ENCODE data around the gene SEPTIN5. TPM values are rescaled to one million over a fixed set of nuclear protein-coding genes. Genes with fewer than 3 reads are reported as not detected.
"Not testable (repeated sequence)": the region's sequence is repeated elsewhere in the genome, so short reads cannot be mapped to it uniquely, and the experiment has no call there.

The SEPTIN5 gene
- total RNA-seq, 2 experiments from 2014 or later = 0.30 TPM; not detected in 1

- Mint-ChIP-seq H3K4me3 (no peak overlapping the region), H3K27me3 (peaks cover 18% of the 10 kb centered on the region), H3K36me3 (no peaks in the 10 kb centered on the region), H3K27ac (no peak overlapping the region), H3K4me1 (no peaks in the 10 kb centered on the region), H3K9me3 (ENCODE audit: low read depth) (no peaks in the 10 kb centered on the region)
- CTCF ChIA-PET = interaction anchor here (0.7 kb wide), 1 partner anchor 12 kb away, joined by 3 read pairs; no protein-coding TSS in a partner anchor
- DNase-seq (peak; percentile 27), ATAC-seq (no peak)
These were observed 40.0 kb upstream of the SEPTIN5 start for GRCh38 chr22:19674129-19674928.

- ATAC-seq (no peak), DNase-seq (no peak)
- H3K9me3 Mint-ChIP-seq (ENCODE audit: low read depth) = no peaks in the 10 kb centered on the region
- no peak overlapping the region for H3K27ac Mint-ChIP-seq
- no peaks in the 10 kb centered on the region for H3K36me3 Mint-ChIP-seq
- H3K27me3 Mint-ChIP-seq = peaks cover 18% of the 10 kb centered on the region
- H3K4me3 Mint-ChIP-seq = no peak overlapping the region
- CTCF ChIA-PET = interaction anchor here (0.7 kb wide), 1 partner anchor 11 kb away, joined by 3 read pairs; no protein-coding TSS in a partner anchor
- no peaks in the 10 kb centered on the region for H3K4me1 Mint-ChIP-seq
These were observed 39.4 kb upstream of the SEPTIN5 start for GRCh38 chr22:19674929-19675253.

GRCh38 chr22:19675428-19675827, 38.9 kb upstream of the SEPTIN5 start:
- DNase-seq (no peak), ATAC-seq (no peak)
- Mint-ChIP-seq H3K27ac (no peak overlapping the region), H3K4me1 (no peaks in the 10 kb centered on the region), H3K4me3 (no peak overlapping the region), H3K36me3 (no peaks in the 10 kb centered on the region), H3K9me3 (ENCODE audit: low read depth) (no peaks in the 10 kb centered on the region), H3K27me3 (peaks cover 18% of the 10 kb centered on the region)
- CTCF ChIA-PET = no interaction called here

GRCh38 chr22:19676437-19676836, 37.9 kb upstream of the SEPTIN5 start:
- ATAC-seq; CTCF ChIA-PET; DNase-seq; H3K4me3 Mint-ChIP-seq; H3K4me1 Mint-ChIP-seq; H3K9me3 Mint-ChIP-seq (ENCODE audit: low read depth); H3K36me3 Mint-ChIP-seq; H3K27ac Mint-ChIP-seq: not testable (repeated sequence)
- peaks cover 21% of the 10 kb centered on the region for H3K27me3 Mint-ChIP-seq

- CTCF ChIA-PET = interaction anchor here (0.9 to 1.6 kb wide), 6 partner anchors 10 to 396 kb away, joined by 3 to 6 read pairs (median 4); no protein-coding TSS in a partner anchor
- Mint-ChIP-seq H3K27ac (no peak overlapping the region), H3K9me3 (ENCODE audit: low read depth) (no peaks in the 10 kb centered on the region), H3K36me3 (no peaks in the 10 kb centered on the region), H3K4me1 (no peaks in the 10 kb centered on the region), H3K4me3 (no peak overlapping the region), H3K27me3 (peaks cover 38% of the 10 kb centered on the region)
- DNase-seq (no peak), ATAC-seq (no peak)
These were observed 35.3 kb upstream of the SEPTIN5 start for GRCh38 chr22:19678949-19679521.

- H3K27me3 Mint-ChIP-seq = peaks cover 36% of the 10 kb centered on the region
- H3K4me1 Mint-ChIP-seq = no peaks in the 10 kb centered on the region
- no peak overlapping the region for H3K4me3 Mint-ChIP-seq
- DNase-seq = no peak
- CTCF ChIA-PET = interaction anchor here (0.9 to 1.6 kb wide), 7 partner anchors 10 to 396 kb away, joined by 3 to 6 read pairs (median 4); no protein-coding TSS in a partner anchor
- no peaks in the 10 kb centered on the region for H3K9me3 Mint-ChIP-seq (ENCODE audit: low read depth)
- peak; percentile 45 for ATAC-seq
- H3K27ac Mint-ChIP-seq = no peak overlapping the region
- H3K36me3 Mint-ChIP-seq = no peaks in the 10 kb centered on the region
These were observed 34.7 kb upstream of the SEPTIN5 start for GRCh38 chr22:19679522-19680101.

- ATAC-seq = no peak
- CTCF ChIA-PET = interaction anchor here (0.9 to 1.6 kb wide), 4 partner anchors 9 to 38 kb away, joined by 3 to 6 read pairs (median 4); no protein-coding TSS in a partner anchor
- H3K4me1 Mint-ChIP-seq = no peaks in the 10 kb centered on the region
- no peaks in the 10 kb centered on the region for H3K36me3 Mint-ChIP-seq
- H3K27me3 Mint-ChIP-seq = peaks cover 33% of the 10 kb centered on the region
- no peak overlapping the region for H3K27ac Mint-ChIP-seq
- H3K9me3 Mint-ChIP-seq (ENCODE audit: low read depth) = no peaks in the 10 kb centered on the region
- no peak overlapping the region for H3K4me3 Mint-ChIP-seq
- DNase-seq = no peak
These were observed 33.9 kb upstream of the SEPTIN5 start for GRCh38 chr22:19680287-19680881.

- Mint-ChIP-seq H3K27me3 (peaks cover 32% of the 10 kb centered on the region), H3K27ac (no peak overlapping the region), H3K4me3 (no peak overlapping the region), H3K9me3 (ENCODE audit: low read depth) (no peaks in the 10 kb centered on the region), H3K36me3 (no peaks in the 10 kb centered on the region), H3K4me1 (no peaks in the 10 kb centered on the region)
- ATAC-seq = no peak
- CTCF ChIA-PET = no interaction called here
- DNase-seq = no peak
These were observed 33.1 kb upstream of the SEPTIN5 start for GRCh38 chr22:19680911-19681862.

GRCh38 chr22:19681863-19682245, 32.4 kb upstream of the SEPTIN5 start:
- no peak for ATAC-seq

GRCh38 chr22:19686946-19687345, 27.4 kb upstream of the SEPTIN5 start:
- ATAC-seq = no peak
- no peaks in the 10 kb centered on the region for H3K4me1 Mint-ChIP-seq
- H3K27ac Mint-ChIP-seq = no peak overlapping the region
- peaks cover 30% of the 10 kb centered on the region for H3K27me3 Mint-ChIP-seq
- no peak overlapping the region for H3K4me3 Mint-ChIP-seq
- H3K9me3 Mint-ChIP-seq (ENCODE audit: low read depth) = no peaks in the 10 kb centered on the region
- no peaks in the 10 kb centered on the region for H3K36me3 Mint-ChIP-seq
- CTCF ChIA-PET = no interaction called here
- no peak for DNase-seq

More at GRCh38 chr22:19681863-19682245, 32.4 kb upstream of the SEPTIN5 start:
- Mint-ChIP-seq H3K4me1 (no peaks in the 10 kb centered on the region), H3K27me3 (peaks cover 36% of the 10 kb centered on the region), H3K36me3 (no peaks in the 10 kb centered on the region), H3K4me3 (no peak overlapping the region), H3K27ac (no peak overlapping the region), H3K9me3 (ENCODE audit: low read depth) (no peaks in the 10 kb centered on the region)
- CTCF ChIA-PET = interaction anchor here (1.3 kb wide), 1 partner anchor 52 kb away, joined by 4 read pairs; no protein-coding TSS in a partner anchor
- DNase-seq = no peak

- H3K27me3 Mint-ChIP-seq = peaks cover 23% of the 10 kb centered on the region
- H3K4me3 Mint-ChIP-seq = no peak overlapping the region
- H3K4me1 Mint-ChIP-seq = no peaks in the 10 kb centered on the region
- no peaks in the 10 kb centered on the region for H3K36me3 Mint-ChIP-seq
- ATAC-seq (no peak), DNase-seq (no peak)
- H3K27ac Mint-ChIP-seq = no peak overlapping the region
- H3K9me3 Mint-ChIP-seq (ENCODE audit: low read depth) = no peaks in the 10 kb centered on the region
- CTCF ChIA-PET = no interaction called here
These were observed 26.6 kb upstream of the SEPTIN5 start for GRCh38 chr22:19687561-19688300.

All from activated CD8-positive, alpha-beta memory T cell treated with anti-CD3 and anti-CD28 coated beads, Interleukin-2, amount 10 ng/mL, durations not matched to agents 7 days and 5 days (primary cell).